Tibial artery (tissue), 4 donors: ENCODE data around the gene ECE2.

Source experiments
- DNase-seq, 2 donors: peaks; one replicate each; pipeline ENCODE4 v3.0.0-alpha.2; 2019
- H3K27ac ChIP-seq, 2 donors: fragments of 200-600 bp; sonication (generic) in 1 of 2; 1 replicate in 1 of 2; 2 replicates in 1 of 2; pipeline ENCODE4 v1.5.1; 2018 to 2019; ENCODE audit warnings: mild to moderate bottlenecking in 1 of 2
- H3K27me3 ChIP-seq, 2 donors: fragments of 200-600 bp; sonication (generic) in 1 of 2; one replicate each; pipeline versions ENCODE4 v1.5.1 to v1.6.0; 2016 to 2019
- H3K36me3 ChIP-seq, 3 donors: fragments of 200-600 bp; sonication (generic) in 2 of 3; one replicate each; pipeline ENCODE4 v1.5.1; 2016 to 2019; ENCODE audit warnings: mild to moderate bottlenecking in 2 of 3
- H3K4me1 ChIP-seq, 4 donors: fragments of 200-600 bp; sonication (generic) in 2 of 4; 1 replicate in 3 of 4; 2 replicates in 1 of 4; pipeline ENCODE4 v1.5.1; 2016 to 2019
- H3K4me3 ChIP-seq, 2 donors: fragments of 200-600 bp; sonication (generic) in 1 of 2; 1 replicate in 1 of 2; 2 replicates in 1 of 2; pipeline ENCODE4 v1.5.1; 2018 to 2019; ENCODE audit warnings: mild to moderate bottlenecking in 2 of 2
- H3K9me3 ChIP-seq, 3 donors: fragments of 200-600 bp; sonication (generic) in 1 of 3; one replicate each; pipeline ENCODE4 v1.5.1; 2016 to 2019
- intact Hi-C: fragments of 100-400 bp; cut with DNase I; formaldehyde crosslinking; loops from one replicate; pipeline ENCODE4 v1.15.0; 2023; ENCODE audit warnings: low total_unique reads
- TF ChIP-seq, protein P1 (sequence below), 2 experiments: fragments of 200-600 bp in 1 of 2; fragments of 450-650 bp in 1 of 2; IDR thresholded peaks; one replicate each; pipeline ENCODE4 v1.5.1; 2017 to 2019; ENCODE audit warnings: antibody characterized with exemption in 2 of 2, mild to moderate bottlenecking in 1 of 2, moderate library complexity in 1 of 2

ECE2 gene

DNA sequence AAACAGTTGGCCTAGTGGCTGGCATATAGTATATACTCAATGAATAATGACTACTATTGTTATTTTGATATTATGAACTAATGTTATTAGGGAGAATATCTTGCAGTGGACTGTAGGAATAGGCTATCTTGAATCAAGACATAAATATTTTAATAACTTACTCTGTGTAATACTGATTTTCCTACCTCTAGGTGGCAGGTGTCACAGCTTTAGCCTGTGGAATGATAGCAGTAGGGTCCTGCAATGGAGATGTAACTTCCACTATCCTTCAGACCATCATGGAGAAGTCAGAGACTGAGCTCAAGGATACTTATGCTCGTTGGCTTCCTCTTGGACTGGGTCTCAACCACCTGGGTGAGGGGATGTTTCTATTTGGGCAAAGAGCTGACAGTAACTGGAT is 29.8 kb downstream of the ECE2 start:
- Histone ChIP-seq H3K4me3 (no peak overlapping the region), H3K4me1 (peaks cover 0 to 7% (median 4%) of the 10 kb centered on the region in 4 donors), H3K27ac (no peak overlapping the region), H3K36me3 (peaks cover 75 to 89% (median 80%) of the 10 kb centered on the region in 3 donors), H3K9me3 (no peaks in the 10 kb centered on the region), H3K27me3 (no peaks in the 10 kb centered on the region)
- intact Hi-C loops: no loop called here
- DNase-seq: no peak
- TF ChIP-seq, protein P1, sequence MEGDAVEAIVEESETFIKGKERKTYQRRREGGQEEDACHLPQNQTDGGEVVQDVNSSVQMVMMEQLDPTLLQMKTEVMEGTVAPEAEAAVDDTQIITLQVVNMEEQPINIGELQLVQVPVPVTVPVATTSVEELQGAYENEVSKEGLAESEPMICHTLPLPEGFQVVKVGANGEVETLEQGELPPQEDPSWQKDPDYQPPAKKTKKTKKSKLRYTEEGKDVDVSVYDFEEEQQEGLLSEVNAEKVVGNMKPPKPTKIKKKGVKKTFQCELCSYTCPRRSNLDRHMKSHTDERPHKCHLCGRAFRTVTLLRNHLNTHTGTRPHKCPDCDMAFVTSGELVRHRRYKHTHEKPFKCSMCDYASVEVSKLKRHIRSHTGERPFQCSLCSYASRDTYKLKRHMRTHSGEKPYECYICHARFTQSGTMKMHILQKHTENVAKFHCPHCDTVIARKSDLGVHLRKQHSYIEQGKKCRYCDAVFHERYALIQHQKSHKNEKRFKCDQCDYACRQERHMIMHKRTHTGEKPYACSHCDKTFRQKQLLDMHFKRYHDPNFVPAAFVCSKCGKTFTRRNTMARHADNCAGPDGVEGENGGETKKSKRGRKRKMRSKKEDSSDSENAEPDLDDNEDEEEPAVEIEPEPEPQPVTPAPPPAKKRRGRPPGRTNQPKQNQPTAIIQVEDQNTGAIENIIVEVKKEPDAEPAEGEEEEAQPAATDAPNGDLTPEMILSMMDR (IDR thresholded peaks at IDR 0.05): peak in 1 of 2 experiments; percentile 7

DNA sequence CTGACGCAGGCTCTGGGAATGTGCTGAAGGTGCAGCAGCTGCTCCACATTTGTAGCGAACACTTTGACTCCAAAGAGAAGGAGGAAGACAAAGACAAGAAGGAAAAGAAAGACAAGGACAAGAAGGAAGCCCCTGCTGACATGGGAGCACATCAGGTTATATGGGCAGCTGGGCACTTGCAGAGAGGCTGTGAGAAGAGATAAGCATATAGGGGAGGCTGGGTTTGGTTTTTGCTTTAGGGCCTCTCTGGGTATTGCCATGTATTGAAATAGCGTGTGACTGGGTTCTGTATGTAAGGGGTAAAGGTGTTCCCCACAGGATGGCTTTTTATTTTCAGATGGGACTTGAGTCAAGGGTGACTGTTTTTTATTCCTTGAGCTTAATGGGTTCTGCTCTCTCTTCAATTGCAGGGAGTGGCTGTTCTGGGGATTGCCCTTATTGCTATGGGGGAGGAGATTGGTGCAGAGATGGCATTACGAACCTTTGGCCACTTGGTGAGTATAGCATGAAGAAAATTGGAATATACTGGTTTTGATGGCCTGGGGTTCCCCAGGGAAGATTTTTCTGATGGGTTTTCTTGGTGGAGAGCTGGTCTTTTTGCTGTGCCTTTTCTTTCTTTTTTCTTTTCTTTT is 30.6 kb downstream of the ECE2 start:
- Histone ChIP-seq H3K4me1 (peaks cover 0 to 3% (median 0%) of the 10 kb centered on the region in 4 donors), H3K36me3 (peaks cover 72 to 80% (median 75%) of the 10 kb centered on the region in 3 donors), H3K9me3 (no peaks in the 10 kb centered on the region), H3K27me3 (no peaks in the 10 kb centered on the region), H3K4me3 (no peak overlapping the region), H3K27ac (no peak overlapping the region)
- DNase-seq: no peak
- intact Hi-C loops: no loop called here
- TF ChIP-seq, protein P1 (IDR thresholded peaks at IDR 0.05): no peak

DNA sequence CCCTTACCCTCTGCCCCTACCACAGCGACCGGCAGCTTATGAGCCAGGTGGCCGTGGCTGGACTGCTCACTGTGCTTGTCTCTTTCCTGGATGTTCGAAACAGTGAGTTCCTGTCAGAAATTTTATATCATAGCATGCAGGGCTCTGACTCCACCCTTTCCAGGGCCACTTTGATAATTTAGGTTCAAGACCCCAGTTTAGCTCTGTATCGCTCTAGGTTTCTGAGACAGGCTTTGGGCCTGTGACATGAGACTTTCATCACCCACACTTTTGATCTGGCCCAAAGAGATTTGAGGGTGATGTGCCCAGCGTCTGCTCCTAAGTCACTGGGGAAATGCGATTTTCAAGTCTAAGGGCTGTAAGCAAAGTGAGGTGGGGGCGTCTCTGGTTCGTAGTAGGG is 32.1 kb downstream of the ECE2 start:
- Histone ChIP-seq H3K4me1 (no peaks in the 10 kb centered on the region), H3K9me3 (no peaks in the 10 kb centered on the region), H3K4me3 (no peak overlapping the region), H3K27ac (no peak overlapping the region), H3K36me3 (peaks cover 58 to 66% (median 60%) of the 10 kb centered on the region in 3 donors), H3K27me3 (no peaks in the 10 kb centered on the region)
- DNase-seq: no peak
- intact Hi-C loops: no loop called here
- TF ChIP-seq, protein P1 (IDR thresholded peaks at IDR 0.05): no peak

DNA sequence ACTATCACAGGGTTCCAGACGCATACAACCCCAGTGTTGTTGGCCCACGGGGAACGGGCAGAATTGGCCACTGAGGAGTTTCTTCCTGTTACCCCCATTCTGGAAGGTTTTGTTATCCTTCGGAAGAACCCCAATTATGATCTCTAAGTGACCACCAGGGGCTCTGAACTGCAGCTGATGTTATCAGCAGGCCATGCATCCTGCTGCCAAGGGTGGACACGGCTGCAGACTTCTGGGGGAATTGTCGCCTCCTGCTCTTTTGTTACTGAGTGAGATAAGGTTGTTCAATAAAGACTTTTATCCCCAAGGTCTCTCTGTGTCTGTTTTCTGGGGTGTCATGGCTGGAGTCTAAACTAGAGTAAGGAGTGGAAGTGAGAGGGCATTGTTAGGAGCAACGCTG is 32.9 kb downstream of the ECE2 start:
- Histone ChIP-seq H3K36me3 (peaks cover 49 to 57% (median 52%) of the 10 kb centered on the region in 3 donors), H3K4me1 (peaks cover 0 to 2% (median under 1%) of the 10 kb centered on the region in 4 donors), H3K27me3 (no peaks in the 10 kb centered on the region), H3K9me3 (no peaks in the 10 kb centered on the region), H3K27ac (no peak overlapping the region), H3K4me3 (no peak overlapping the region)
- no peak for DNase-seq
- TF ChIP-seq, protein P1 (IDR thresholded peaks at IDR 0.05): no peak
- intact Hi-C loops: no loop called here

DNA sequence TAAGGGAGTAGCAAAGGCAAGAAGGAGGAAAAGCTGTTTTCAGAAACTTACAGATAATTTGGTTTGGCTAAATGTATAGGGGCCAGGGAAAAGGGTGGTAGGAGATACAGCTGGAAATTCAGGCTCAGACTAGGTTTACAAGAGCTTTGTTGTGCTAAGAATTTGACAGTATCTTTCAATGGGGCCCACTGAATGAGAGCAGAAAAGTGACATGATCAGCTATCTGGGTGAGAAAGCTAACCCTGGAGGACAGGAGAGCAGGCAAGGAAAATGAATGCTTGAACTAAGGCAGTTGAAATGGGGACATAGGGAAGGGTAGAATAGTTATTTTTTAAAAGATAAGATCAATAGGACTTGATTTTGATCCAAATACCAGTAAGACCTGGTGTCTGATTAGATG is 35.8 kb downstream of the ECE2 start:
- peaks cover 0 to 17% (median 13%) of the 10 kb centered on the region in 4 donors for H3K4me1 ChIP-seq
- no peaks in the 10 kb centered on the region for H3K9me3 ChIP-seq
- no peak overlapping the region for H3K27ac ChIP-seq
- peaks cover 20 to 29% (median 24%) of the 10 kb centered on the region in 3 donors for H3K36me3 ChIP-seq
- no peak overlapping the region for H3K4me3 ChIP-seq
- intact Hi-C loops: no loop called here
- DNase-seq: no peak
- TF ChIP-seq, protein P1 (IDR thresholded peaks at IDR 0.05): no peak
- no peaks in the 10 kb centered on the region for H3K27me3 ChIP-seq
